A673 (cell line): ENCODE data around the gene CYBA. TPM values are rescaled to one million over a fixed set of nuclear protein-coding genes. Genes with fewer than 3 reads are reported as not detected.

Experiments used
- BruUV-seq: library from RNA; stranded (reverse); fragments of 400-500 nt; replicated peaks from 2 replicates; lab custom pipeline; 2021; lab: Mats Ljungman, UMichigan
- CTCF ChIA-PET: fragments of 300-600 bp; sonication (Branson Sonifier 250); formaldehyde crosslinking; loops from one replicate; lab custom pipeline; 2022; ENCODE audit warnings: antibody characterized with exemption; lab: Charles Lee
- POLR2A ChIA-PET: fragments of 300-600 bp; sonication (Branson Sonifier 250); formaldehyde crosslinking; loops from one replicate; lab custom pipeline; 2022; ENCODE audit warnings: antibody characterized with exemption; ENCODE audit not compliant: low non-redundant PET; lab: Charles Lee
- DNase-seq: peaks from one replicate; pipeline ENCODE4 v3.0.0-alpha.2; 2015; ENCODE audit warnings: low spot score
- H3K27ac ChIP-seq: fragments of 200-600 bp; sonication (generic); 2 replicates; pipeline ENCODE4 v1.5.1; 2016; ENCODE audit warnings: mixed run types, low read depth, mild to moderate bottlenecking, mixed read lengths, antibody characterized with exemption, low read length; ENCODE audit not compliant: poor library complexity, severe bottlenecking
- H3K27me3 ChIP-seq: fragments of 200-600 bp; sonication (generic); replicated peaks from 2 replicates; pipeline ENCODE4 v1.6.1; 2017; ENCODE audit warnings: mixed run types, low read depth, mild to moderate bottlenecking, mixed read lengths, antibody characterized with exemption, low read length; ENCODE audit not compliant: insufficient read depth, poor library complexity
- H3K36me3 ChIP-seq: fragments of 200-600 bp; sonication (generic); 2 replicates; pipeline ENCODE4 v1.6.1; 2016; ENCODE audit warnings: mixed run types, mild to moderate bottlenecking, mixed read lengths, antibody characterized with exemption, low read length; ENCODE audit not compliant: insufficient read depth, poor library complexity, severe bottlenecking
- H3K4me1 ChIP-seq: fragments of 200-600 bp; sonication (generic); 2 replicates; pipeline ENCODE4 v1.6.1; 2017; ENCODE audit warnings: mixed run types, mild to moderate bottlenecking, mixed read lengths, antibody characterized with exemption, low read length; ENCODE audit not compliant: insufficient read depth, poor library complexity, severe bottlenecking
- H3K4me3 ChIP-seq: fragments of 200-600 bp; sonication (generic); 2 replicates; pipeline ENCODE4 v1.5.1; 2016; ENCODE audit warnings: low read depth, mixed run types, mild to moderate bottlenecking, mixed read lengths, low read length; ENCODE audit not compliant: poor library complexity, severe bottlenecking
- H3K9me3 ChIP-seq: fragments of 200-600 bp; sonication (generic); 2 replicates; pipeline ENCODE4 v1.6.1; 2016; ENCODE audit warnings: mixed run types, low read depth, mild to moderate bottlenecking, mixed read lengths, antibody characterized with exemption, low read length; ENCODE audit not compliant: poor library complexity, severe bottlenecking
- EZH2 ChIP-seq: fragments of 200-600 bp; sonication (generic); IDR thresholded peaks from 2 replicates; pipeline ENCODE4 v1.6.1; 2017; ENCODE audit warnings: borderline replicate concordance, low read depth, mild to moderate bottlenecking, mixed read lengths, antibody characterized with exemption, low read length; ENCODE audit not compliant: poor library complexity, severe bottlenecking
- intact Hi-C: fragments of 100-400 bp; cut with micrococcal nuclease; formaldehyde crosslinking; loops from one replicate; pipeline ENCODE4 v1.10.0; 2022; ENCODE audit not compliant: unreplicated experiment
- total RNA-seq: library from RNA; stranded (reverse); gene quantifications from 2 replicates; pipeline ENCODE4 v1.2.3, GENCODE V29; 2021
- TF ChIP-seq, protein P1 (sequence below): fragments of 300-800, 200-600 bp; sonication (generic); conservative IDR thresholded peaks from 2 replicates; pipeline ENCODE4 v1.5.1; 2017; ENCODE audit warnings: low read depth, mild to moderate bottlenecking, antibody characterized with exemption, low read length, moderate library complexity, mixed read lengths

CYBA gene
- total RNA-seq, 1 experiment from 2014 or later, result 44.7 TPM

DNA sequence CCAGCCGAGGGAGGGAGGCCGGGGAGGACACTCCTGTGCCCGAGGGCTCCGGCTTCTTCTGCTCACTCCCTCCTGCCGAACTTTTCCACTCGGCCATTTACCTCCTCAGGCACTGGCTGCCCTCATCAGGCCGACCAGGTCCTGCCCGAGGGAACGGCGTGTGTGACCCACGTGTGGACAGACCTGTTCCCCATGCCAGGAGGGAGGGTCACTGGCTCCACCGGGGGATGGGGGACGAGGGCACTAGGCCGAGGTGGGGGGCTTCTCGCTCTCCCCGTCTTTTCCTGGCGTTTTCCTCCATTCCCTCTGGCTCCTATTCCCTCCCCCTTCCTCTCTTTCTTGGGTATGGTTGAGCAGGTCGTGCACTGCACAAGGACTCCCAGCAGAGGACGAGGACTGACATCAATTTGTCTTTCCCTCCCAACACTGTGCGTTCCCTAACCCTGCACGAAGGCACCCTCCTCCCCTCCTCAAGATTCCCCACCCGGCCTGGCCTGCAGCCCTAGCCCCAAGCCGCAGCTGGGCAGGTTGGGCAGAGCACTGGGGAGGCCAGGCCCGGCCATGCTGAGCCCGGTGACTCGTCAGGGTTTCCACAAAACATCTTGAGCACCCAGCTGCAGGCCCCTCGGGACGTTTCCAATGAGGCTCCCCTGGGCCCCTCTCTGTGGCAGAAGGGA lies 15.7 kb downstream of the CYBA start:
- no TSS peak for BruUV-seq
- H3K27ac ChIP-seq, result no peak overlapping the region
- H3K4me1 ChIP-seq, result no peaks in the 10 kb centered on the region
- no peaks in the 10 kb centered on the region for H3K9me3 ChIP-seq
- POLR2A ChIA-PET, result no interaction called here
- CTCF ChIA-PET, result no interaction called here
- no peak for DNase-seq
- H3K36me3 ChIP-seq, result peaks cover 28% of the 10 kb centered on the region
- TF ChIP-seq, protein P1, sequence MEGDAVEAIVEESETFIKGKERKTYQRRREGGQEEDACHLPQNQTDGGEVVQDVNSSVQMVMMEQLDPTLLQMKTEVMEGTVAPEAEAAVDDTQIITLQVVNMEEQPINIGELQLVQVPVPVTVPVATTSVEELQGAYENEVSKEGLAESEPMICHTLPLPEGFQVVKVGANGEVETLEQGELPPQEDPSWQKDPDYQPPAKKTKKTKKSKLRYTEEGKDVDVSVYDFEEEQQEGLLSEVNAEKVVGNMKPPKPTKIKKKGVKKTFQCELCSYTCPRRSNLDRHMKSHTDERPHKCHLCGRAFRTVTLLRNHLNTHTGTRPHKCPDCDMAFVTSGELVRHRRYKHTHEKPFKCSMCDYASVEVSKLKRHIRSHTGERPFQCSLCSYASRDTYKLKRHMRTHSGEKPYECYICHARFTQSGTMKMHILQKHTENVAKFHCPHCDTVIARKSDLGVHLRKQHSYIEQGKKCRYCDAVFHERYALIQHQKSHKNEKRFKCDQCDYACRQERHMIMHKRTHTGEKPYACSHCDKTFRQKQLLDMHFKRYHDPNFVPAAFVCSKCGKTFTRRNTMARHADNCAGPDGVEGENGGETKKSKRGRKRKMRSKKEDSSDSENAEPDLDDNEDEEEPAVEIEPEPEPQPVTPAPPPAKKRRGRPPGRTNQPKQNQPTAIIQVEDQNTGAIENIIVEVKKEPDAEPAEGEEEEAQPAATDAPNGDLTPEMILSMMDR, result no peak
- no peak for TF ChIP-seq EZH2
- peaks cover 18% of the 10 kb centered on the region for H3K27me3 ChIP-seq
- intact Hi-C loops, result no loop called here
- no peak overlapping the region for H3K4me3 ChIP-seq

DNA sequence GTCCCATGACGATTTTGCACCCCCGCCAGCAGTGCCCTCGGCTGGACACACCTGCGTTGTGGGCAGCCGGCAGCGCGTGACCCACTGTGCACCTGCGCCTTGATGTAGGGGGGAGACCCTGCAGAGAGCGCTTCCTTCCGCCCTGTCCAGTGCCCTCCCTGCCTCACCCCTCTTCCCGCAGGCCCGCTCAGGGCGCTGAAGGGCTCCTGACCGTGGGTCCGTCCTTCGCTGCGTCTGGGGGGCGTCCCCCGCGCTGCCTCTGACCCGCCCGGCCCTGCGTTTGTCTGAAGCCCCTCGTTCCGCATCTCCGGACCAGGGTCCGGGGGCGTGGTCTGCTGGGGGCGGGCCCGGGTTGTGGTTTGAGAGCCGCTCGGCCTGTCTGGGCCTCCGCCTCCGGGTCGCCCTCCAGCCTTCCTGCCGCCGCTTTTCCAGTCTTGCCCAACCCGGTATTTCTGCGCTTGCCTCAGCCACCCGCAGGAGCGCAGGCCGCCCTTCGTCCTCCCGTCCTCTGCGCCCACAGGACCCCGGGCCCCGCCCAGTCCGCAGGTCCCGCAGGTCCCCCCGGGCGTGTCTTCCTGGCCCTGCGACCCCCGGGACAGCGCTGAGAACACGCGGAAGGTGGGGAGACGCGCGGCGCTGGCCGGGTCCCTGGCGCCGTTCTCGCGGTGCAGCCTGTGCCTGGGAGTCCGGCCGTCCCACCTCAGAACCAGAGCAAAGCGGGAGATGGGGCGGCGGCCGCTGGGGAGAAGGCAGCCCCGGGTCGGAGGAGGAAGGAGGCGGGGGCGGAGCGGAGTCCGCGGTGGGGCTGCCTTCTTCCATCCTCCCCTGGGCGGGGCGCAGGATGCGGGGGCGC lies 16.5 kb downstream of the CYBA start:
- Histone ChIP-seq H3K4me1 (no peaks in the 10 kb centered on the region), H3K27me3 (peaks cover 11% of the 10 kb centered on the region), H3K27ac (no peak overlapping the region), H3K36me3 (peaks cover 32% of the 10 kb centered on the region), H3K9me3 (no peaks in the 10 kb centered on the region), H3K4me3 (no peak overlapping the region)
- BruUV-seq, result no TSS peak
- DNase-seq, result no peak
- ChIA-PET CTCF (no interaction called here), POLR2A (no interaction called here)
- TF ChIP-seq, protein P1, result no peak
- no peak for TF ChIP-seq EZH2
- intact Hi-C loops, result no loop called here

DNA sequence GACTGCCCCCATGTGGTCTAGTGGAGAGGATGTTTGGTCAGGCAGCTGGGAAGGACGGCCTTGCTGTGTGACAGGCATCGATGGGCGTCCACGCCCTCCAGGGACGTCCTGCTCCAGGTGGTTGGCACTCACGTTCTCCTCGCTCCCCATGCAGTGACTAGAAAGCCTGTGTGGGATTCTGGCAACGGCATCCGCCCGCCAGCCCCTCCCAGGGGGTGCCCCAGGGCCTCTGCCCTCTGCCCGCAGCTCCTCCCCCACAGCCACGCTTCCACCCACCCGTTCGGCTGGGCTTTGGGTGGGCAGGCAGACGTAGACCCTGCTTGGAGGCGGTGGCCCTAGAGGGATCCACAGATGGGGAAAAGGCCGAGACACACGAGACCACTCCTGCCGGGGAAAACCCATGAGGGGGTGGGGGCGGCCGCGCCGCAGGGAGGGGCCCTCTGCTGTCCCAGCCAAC lies 17.1 kb downstream of the CYBA start:
- no peak for TF ChIP-seq EZH2
- TF ChIP-seq, protein P1, result no peak

More for the DNA sequence above, 17.1 kb downstream of the CYBA start:
- Histone ChIP-seq H3K36me3 (peaks cover 34% of the 10 kb centered on the region), H3K4me1 (no peaks in the 10 kb centered on the region), H3K27ac (no peak overlapping the region), H3K4me3 (no peak overlapping the region), H3K27me3 (peaks cover 4% of the 10 kb centered on the region), H3K9me3 (no peaks in the 10 kb centered on the region)
- intact Hi-C loops, result no loop called here
- BruUV-seq, result no TSS peak
- DNase-seq, result no peak
- CTCF ChIA-PET, result no interaction called here
- POLR2A ChIA-PET, result no interaction called here
